Measurements from ENCODE around the gene CCDC6. TPM values are rescaled to one million over a fixed set of nuclear protein-coding genes. Genes with fewer than 3 reads are reported as not detected.

The CCDC6 gene
- total RNA-seq, 4 donors from 2014 or later, result 78.5 to 101 (median 92.1) TPM

GRCh38 chr10:59910867-59911266 lies 4.5 kb upstream of the CCDC6 start:
- no peak for TF ChIP-seq POLR2A (IDR thresholded peaks at IDR 0.05)
- no peak for TF ChIP-seq POLR2AphosphoS5 (IDR thresholded peaks at IDR 0.05)
- Histone ChIP-seq H3K27me3 (no peaks in the 10 kb centered on the region), H3K9me3 (no peaks in the 10 kb centered on the region), H3K27ac (no peak overlapping the region), H3K4me3 (no peak overlapping the region), H3K36me3 (no peaks in the 10 kb centered on the region), H3K4me1 (peaks cover 23% of the 10 kb centered on the region)
- DNase-seq (ENCODE audit: low spot score in 2 of 2), result no peak
- WGBS, result 45% methylated on average over 5 of the region's 5 CpGs

- TF ChIP-seq, protein P1, sequence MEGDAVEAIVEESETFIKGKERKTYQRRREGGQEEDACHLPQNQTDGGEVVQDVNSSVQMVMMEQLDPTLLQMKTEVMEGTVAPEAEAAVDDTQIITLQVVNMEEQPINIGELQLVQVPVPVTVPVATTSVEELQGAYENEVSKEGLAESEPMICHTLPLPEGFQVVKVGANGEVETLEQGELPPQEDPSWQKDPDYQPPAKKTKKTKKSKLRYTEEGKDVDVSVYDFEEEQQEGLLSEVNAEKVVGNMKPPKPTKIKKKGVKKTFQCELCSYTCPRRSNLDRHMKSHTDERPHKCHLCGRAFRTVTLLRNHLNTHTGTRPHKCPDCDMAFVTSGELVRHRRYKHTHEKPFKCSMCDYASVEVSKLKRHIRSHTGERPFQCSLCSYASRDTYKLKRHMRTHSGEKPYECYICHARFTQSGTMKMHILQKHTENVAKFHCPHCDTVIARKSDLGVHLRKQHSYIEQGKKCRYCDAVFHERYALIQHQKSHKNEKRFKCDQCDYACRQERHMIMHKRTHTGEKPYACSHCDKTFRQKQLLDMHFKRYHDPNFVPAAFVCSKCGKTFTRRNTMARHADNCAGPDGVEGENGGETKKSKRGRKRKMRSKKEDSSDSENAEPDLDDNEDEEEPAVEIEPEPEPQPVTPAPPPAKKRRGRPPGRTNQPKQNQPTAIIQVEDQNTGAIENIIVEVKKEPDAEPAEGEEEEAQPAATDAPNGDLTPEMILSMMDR (IDR thresholded peaks at IDR 0.05), result no peak
- TF ChIP-seq EP300 (IDR thresholded peaks at IDR 0.05), result no peak
- no peak for TF ChIP-seq POLR2AphosphoS5 (IDR thresholded peaks at IDR 0.05)
- no peak for TF ChIP-seq POLR2A (IDR thresholded peaks at IDR 0.05)
- no peaks in the 10 kb centered on the region for H3K9me3 ChIP-seq
- H3K4me3 ChIP-seq, result no peak overlapping the region
- H3K36me3 ChIP-seq, result no peaks in the 10 kb centered on the region
- 95% methylated on average over 1 of the region's 1 CpG for WGBS
- peaks cover 26% of the 10 kb centered on the region for H3K4me1 ChIP-seq
- H3K27me3 ChIP-seq, result no peaks in the 10 kb centered on the region
- H3K27ac ChIP-seq, result no peak overlapping the region
- DNase-seq (ENCODE audit: low spot score in 2 of 2), result no peak
These were observed 3.5 kb upstream of the CCDC6 start for GRCh38 chr10:59909815-59910214.

GRCh38 chr10:59908808-59909143 lies 2.4 kb upstream of the CCDC6 start:
- Histone ChIP-seq H3K27me3 (no peaks in the 10 kb centered on the region), H3K36me3 (no peaks in the 10 kb centered on the region), H3K4me1 (peaks cover 37% of the 10 kb centered on the region), H3K9me3 (no peaks in the 10 kb centered on the region), H3K27ac (peak overlapping the region; percentile 94), H3K4me3 (peak overlapping the region; percentile 99)
- TF ChIP-seq EP300 (IDR thresholded peaks at IDR 0.05) (no peak), POLR2A (IDR thresholded peaks at IDR 0.05) (no peak), POLR2AphosphoS5 (IDR thresholded peaks at IDR 0.05) (no peak)
- TF ChIP-seq, protein P1 (IDR thresholded peaks at IDR 0.05), result no peak
- DNase-seq (ENCODE audit: low spot score in 2 of 2), result no peak
- WGBS, result 47% methylated on average over 4 of the region's 4 CpGs

DNA sequence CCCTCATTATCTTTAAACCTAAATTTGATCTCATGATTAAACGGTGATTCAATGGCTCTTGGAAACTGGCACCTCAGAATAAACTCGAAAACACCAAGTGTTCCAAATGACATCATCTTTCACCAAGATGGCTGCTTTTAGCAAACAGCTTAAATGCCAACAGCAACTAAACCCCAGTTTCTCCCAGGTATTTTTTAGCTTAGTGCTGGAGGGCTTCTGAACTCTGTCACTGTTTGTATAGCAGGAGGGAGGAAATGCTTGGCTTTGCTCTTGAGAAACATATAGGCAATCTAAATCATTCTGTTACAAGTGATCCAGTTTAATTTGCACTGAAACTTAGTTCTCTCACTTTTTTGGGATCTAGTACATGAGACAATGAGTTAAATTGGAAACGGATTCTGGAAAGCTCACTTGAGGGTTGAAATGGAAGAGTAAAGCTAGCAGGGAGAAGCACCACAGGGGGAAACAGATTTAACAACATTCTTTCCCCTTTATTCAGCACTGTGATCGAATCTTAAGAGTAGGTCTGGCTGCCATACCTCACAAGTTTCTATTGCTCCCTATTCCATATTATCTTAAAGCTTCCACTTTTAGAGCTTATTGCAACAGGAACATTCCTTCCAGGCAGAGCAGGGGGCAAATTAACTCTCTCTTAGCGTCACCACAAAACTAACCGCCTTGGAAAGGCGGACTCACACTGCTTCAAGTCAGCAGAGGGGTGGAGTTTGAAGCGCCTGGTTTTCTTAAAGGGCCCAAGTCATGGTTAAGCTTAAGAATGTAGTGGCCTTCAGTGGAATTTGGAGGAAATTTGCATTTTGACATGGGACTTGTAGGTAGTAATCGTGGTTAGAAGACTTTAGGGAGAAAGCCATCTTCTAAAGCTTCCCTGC lies 1.8 kb upstream of the CCDC6 start:
- Histone ChIP-seq H3K27me3 (no peaks in the 10 kb centered on the region), H3K9me3 (no peaks in the 10 kb centered on the region), H3K4me1 (peaks cover 43% of the 10 kb centered on the region), H3K4me3 (peak overlapping the region; percentile 99), H3K36me3 (no peaks in the 10 kb centered on the region), H3K27ac (peak overlapping the region; percentile 94)
- DNase-seq (ENCODE audit: low spot score in 2 of 2), result no peak
- WGBS, result under 1% methylated on average over 9 of the region's 9 CpGs
- no peak for TF ChIP-seq POLR2A (IDR thresholded peaks at IDR 0.05)

DNA sequence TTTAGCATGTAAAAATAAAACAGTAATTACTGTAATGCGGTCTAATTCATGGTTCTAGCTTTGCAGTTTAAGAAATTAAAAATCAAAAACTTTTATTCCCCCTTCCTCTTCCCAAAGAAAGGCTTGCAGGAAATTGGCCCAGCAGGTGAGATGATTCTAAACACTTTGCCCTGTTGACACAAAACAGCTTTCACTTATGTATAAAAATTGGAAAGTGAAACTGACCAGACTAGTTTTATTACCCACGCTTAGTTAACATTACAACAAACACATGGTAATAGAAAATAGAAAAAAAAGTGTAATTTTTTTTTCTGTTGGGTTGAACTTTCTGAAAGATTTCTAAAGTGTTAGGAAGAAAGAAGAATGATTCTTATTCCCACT lies 1.2 kb upstream of the CCDC6 start:
- no peak for DNase-seq (ENCODE audit: low spot score in 2 of 2)

More for the DNA sequence above, 1.2 kb upstream of the CCDC6 start:
- no peaks in the 10 kb centered on the region for H3K9me3 ChIP-seq
- no peaks in the 10 kb centered on the region for H3K36me3 ChIP-seq
- H3K4me3 ChIP-seq, result peak overlapping the region; percentile 99
- no peaks in the 10 kb centered on the region for H3K27me3 ChIP-seq
- WGBS, result 18% methylated on average over 2 of the region's 2 CpGs
- peak overlapping the region; percentile 94 for H3K27ac ChIP-seq
- peaks cover 49% of the 10 kb centered on the region for H3K4me1 ChIP-seq
- TF ChIP-seq EP300 (IDR thresholded peaks at IDR 0.05), result no peak
- TF ChIP-seq POLR2AphosphoS5 (IDR thresholded peaks at IDR 0.05), result no peak
- TF ChIP-seq, protein P1 (IDR thresholded peaks at IDR 0.05), result no peak
- no peak for TF ChIP-seq POLR2A (IDR thresholded peaks at IDR 0.05)

Data from suprapubic skin (tissue), 4 donors.